ENCODE results near the gene LRFN3.

Gene LRFN3

DNA sequence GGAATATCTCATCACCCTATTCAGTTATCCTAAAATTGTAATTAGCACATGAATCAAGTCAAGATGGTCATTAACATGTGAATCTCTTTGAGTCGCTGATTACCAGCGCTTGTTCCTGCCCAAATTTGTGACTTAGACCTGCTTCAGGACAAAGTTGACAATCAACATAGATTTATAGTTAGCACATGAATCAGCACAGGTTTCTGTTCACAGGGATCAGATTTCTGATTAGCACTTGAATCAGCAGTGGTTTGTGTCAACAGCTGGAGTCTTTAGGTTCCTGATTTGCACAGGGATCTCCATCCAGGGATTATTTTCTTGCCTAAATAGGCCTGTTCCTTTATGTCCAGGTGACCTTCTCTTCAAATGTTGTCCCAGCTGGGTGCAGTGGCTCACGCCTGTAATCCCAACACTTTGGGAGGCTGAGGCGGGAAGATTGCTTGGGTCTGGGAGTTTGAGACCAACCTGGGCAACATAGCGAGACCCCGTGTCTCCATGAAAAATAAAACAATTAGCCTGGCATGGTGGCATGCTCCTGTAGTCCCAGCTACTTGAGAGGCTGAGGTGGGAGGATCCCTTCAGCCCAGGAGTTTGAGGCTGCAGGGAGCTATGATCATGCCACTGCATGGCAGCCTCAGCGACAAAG is 3.8 kb upstream of the LRFN3 start:
- TF ChIP-seq, protein P1, sequence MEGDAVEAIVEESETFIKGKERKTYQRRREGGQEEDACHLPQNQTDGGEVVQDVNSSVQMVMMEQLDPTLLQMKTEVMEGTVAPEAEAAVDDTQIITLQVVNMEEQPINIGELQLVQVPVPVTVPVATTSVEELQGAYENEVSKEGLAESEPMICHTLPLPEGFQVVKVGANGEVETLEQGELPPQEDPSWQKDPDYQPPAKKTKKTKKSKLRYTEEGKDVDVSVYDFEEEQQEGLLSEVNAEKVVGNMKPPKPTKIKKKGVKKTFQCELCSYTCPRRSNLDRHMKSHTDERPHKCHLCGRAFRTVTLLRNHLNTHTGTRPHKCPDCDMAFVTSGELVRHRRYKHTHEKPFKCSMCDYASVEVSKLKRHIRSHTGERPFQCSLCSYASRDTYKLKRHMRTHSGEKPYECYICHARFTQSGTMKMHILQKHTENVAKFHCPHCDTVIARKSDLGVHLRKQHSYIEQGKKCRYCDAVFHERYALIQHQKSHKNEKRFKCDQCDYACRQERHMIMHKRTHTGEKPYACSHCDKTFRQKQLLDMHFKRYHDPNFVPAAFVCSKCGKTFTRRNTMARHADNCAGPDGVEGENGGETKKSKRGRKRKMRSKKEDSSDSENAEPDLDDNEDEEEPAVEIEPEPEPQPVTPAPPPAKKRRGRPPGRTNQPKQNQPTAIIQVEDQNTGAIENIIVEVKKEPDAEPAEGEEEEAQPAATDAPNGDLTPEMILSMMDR (conservative IDR thresholded peaks at IDR 0.05): no peak
- H3K27ac ChIP-seq: peak overlapping the region; percentile 49

DNA sequence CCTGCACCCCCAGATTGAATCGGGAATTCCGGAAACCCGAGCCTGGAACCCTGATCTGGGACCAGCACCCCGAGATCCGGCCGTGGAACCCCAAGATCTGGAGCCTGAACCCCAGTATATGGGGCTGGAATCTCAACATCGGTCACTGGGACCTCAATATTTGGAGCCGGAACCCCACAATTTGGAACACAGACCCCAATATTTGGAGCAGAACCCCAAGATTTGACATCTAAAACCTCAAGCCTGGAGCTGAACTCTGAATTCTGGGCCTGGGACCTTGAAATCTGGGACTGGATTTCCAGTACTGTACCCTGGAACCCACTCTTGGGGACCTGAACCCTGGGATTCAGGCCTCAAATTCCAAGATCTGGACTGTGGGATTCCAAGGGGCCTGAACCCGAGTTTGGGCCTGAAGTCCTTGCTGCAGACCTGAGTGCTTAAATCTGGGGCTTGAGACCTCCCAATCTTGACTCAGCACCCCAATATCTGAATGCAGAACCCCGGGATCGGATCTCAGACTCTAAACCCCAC is 629 bp downstream of the LRFN3 start:
- H3K27ac ChIP-seq: peak overlapping the region; percentile 82
- TF ChIP-seq, protein P1 (conservative IDR thresholded peaks at IDR 0.05): no peak

DNA sequence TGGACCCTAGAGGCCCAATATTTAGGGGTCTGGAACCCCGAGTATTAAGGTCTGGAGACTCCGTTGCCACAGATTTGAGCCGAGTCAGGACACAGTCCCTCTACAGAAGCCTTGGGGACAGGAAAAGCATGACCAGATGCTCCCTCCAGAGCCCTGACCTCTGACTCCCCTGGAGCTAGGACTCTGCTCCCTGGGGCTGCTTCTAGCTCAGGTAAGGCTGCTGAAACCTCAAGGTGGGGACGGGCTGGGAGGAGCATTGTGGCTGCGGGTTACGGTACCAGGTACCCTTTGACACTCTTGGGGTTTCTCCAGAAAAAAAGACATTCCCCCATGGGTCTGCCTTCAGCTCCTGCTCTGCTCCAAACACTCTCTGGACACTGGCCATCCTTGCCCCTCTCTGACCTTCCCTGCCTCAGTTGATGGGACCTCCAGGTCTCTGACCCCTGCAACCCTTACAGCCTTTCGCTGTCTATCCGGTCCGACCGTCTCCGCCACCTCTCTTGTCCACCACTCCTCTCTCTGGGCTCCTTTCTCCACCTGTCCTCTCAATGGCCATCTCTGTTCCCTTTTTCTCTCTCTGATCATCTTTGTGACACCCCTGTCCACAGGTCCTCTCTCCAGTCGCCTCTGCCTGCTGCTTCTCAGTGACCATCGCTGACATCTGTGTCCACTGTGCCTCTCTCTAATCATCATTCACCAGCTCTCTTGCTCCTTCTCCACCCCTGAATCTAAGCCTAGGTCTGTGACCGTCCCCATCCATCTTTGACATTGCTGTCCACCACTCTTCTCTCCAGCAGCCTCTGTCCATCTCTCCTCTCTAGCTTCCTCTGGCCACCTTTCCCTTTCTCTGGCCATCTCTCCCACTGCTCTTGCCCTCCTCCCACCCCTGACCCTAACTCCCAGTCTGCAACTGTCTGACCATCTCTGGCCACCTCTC is 1.4 kb downstream of the LRFN3 start:
- peak overlapping the region; percentile 82; the same call in 1 of the 2 replicates for H3K27ac ChIP-seq
- TF ChIP-seq, protein P1 (conservative IDR thresholded peaks at IDR 0.05): no peak

DNA sequence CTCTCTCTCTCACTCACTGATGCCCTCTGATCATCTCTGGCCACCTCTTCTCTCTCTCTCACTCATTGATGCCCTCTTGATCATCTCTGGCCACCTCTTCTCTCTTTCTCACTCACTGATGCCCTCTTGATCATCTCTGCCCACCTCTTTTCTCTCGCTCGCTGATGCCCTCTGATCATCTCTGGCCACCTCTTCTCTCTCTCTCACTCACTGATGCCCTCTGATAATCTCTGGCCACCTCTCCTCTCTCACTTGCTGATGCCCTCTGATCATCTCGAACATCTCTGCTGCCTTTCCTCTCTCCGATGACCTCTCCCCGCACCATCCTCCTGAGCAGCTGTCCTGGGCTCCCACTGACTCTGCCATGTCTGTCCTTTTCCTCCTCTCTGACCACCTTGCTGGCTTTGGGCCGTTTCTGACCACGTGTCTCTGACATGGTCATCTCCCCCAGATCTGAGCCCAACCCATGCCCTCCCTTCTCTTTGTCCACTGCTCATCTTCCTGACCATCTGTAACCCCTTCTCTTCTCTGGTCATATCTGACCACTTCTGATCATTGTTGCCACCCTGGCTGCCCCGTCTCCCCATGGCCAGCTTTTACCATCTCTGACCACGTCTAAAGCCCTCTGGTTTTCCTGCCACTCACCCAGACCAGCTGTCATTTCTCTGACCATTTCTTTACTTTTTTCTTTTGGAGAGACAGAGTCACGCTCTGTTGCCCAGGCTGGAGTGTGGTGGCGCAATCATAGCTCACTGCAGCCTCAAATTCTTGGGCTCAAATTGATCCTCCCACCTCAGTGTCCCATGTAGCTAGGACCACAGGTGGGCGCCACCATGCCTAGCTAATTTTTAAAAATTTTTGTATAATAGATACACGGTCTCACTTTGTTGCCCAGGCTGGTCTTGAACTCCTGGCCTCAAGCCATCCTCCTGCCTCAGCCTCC is 2.4 kb downstream of the LRFN3 start:
- peak overlapping the region; percentile 82; the same call in 1 of the 2 replicates for H3K27ac ChIP-seq
- TF ChIP-seq, protein P1 (conservative IDR thresholded peaks at IDR 0.05): no peak

DNA sequence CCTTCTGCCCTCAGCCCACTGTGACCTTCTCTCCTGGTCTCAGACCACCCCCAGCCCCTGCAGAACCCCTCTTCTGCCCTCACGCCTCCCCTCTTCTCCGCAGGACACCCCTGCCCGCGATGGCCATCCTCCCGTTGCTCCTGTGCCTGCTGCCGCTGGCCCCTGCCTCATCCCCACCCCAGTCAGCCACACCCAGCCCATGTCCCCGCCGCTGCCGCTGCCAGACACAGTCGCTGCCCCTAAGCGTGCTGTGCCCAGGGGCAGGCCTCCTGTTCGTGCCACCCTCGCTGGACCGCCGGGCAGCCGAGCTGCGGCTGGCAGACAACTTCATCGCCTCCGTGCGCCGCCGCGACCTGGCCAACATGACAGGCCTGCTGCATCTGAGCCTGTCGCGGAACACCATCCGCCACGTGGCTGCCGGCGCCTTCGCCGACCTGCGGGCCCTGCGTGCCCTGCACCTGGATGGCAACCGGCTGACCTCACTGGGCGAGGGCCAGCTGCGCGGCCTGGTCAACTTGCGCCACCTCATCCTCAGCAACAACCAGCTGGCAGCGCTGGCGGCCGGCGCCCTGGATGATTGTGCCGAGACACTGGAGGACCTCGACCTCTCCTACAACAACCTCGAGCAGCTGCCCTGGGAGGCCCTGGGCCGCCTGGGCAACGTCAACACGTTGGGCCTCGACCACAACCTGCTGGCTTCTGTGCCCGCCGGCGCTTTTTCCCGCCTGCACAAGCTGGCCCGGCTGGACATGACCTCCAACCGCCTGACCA is 3.3 kb downstream of the LRFN3 start:
- peak overlapping the region; percentile 41; the same call in 1 of the 2 replicates for H3K27ac ChIP-seq
- TF ChIP-seq, protein P1 (conservative IDR thresholded peaks at IDR 0.05): no peak

DNA sequence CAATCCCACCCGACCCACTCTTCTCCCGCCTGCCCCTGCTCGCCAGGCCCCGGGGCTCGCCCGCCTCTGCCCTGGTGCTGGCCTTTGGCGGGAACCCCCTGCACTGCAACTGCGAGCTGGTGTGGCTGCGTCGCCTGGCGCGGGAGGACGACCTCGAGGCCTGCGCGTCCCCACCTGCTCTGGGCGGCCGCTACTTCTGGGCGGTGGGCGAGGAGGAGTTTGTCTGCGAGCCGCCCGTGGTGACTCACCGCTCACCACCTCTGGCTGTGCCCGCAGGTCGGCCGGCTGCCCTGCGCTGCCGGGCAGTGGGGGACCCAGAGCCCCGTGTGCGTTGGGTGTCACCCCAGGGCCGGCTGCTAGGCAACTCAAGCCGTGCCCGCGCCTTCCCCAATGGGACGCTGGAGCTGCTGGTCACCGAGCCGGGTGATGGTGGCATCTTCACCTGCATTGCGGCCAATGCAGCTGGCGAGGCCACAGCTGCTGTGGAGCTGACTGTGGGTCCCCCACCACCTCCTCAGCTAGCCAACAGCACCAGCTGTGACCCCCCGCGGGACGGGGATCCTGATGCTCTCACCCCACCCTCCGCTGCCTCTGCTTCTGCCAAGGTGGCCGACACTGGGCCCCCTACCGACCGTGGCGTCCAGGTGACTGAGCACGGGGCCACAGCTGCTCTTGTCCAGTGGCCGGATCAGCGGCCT is 4.1 kb downstream of the LRFN3 start:
- TF ChIP-seq, protein P1 (conservative IDR thresholded peaks at IDR 0.05): no peak

More for the DNA sequence above, 4.1 kb downstream of the LRFN3 start:
- peak overlapping the region; percentile 41 for H3K27ac ChIP-seq
